ENCODE measurements around the gene IL34. TPM values are rescaled to one million over a fixed set of nuclear protein-coding genes. Genes with fewer than 3 reads are reported as not detected.

The IL34 gene
- total and polyA plus RNA-seq, 2 of the 13 experiments (the other 11 are each of a cell fraction or from before 2014, with no cell fraction given) = 1.2 to 1.3 TPM

DNA sequence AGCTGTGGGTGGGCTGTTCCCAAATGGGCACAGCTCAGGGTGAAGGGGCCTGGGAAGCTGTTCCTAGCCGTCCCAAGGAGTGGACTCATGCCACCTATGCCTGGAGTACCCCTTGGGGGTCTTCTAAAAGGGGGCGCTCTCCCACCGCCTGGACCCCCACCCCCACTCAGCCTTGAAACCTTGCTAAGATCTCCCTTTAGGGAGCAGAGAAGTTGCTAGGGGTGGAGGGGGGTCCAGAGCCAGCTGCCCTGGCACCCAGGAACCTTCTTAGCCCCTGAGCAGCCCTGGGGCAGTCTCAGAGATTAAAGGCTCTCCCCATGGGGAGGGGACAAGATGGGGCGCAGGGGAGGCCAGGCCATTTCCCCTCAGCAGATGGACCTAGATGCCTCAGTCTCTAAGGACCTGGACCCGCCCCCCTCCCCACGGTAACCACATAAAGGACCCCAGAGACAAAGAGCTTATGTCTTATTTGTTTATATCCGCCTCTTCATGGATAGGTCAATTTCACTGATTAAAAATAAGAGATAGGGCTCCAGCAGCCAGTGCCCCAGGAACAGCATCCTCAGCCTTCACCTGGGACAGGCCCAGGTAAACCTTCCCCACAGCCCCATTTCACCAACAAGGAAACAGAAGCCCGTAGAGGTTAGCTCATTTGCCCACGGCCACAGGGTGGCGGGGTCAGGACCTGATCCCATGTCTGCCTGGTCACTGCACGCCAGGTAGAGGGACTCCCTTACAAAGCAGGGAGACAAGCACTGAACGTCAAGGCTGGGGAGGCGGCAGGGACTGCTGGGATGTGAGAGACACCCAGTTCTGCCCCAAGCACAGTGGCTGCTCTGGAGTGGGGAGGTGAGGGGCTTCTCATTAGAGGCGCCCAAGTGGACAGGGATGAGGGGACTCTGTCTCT, 36.1 kb downstream of the IL34 start (continued):
- TF ChIP-seq ZNF484 (CRISPR knock-in tag; IDR thresholded peaks at IDR 0.05; ENCODE audit: borderline replicate concordance, low read depth) (no peak), ZC3H13 (CRISPR knock-in tag; IDR thresholded peaks at IDR 0.05) (no peak), NRL (CRISPR knock-in tag; IDR thresholded peaks at IDR 0.05; ENCODE audit: borderline replicate concordance) (no peak; the same call in 1 of the 2 replicates), ZNF225 (CRISPR knock-in tag; IDR thresholded peaks at IDR 0.05) (no peak), SALL1 (CRISPR knock-in tag; IDR thresholded peaks at IDR 0.05) (no peak), ATF7-NPFF (CRISPR knock-in tag; IDR thresholded peaks at IDR 0.05; ENCODE audit: low read depth) (no peak), SRSF1 (optimal IDR thresholded peaks at IDR 0.05; ENCODE audit: low read depth, low read length) (peak; percentile 47), POLR2G (IDR thresholded peaks at IDR 0.05; ENCODE audit: low read depth, low read length) (peak; percentile 18; the same call in 1 of the 2 replicates), NR2F6 (IDR thresholded peaks at IDR 0.05) (no peak), NR2F6 (CRISPR knock-in tag; IDR thresholded peaks at IDR 0.05) (peak; percentile 51; the same call in 1 of the 2 replicates), ZEB1 (IDR thresholded peaks at IDR 0.05; ENCODE audit: insufficient replicate concordance, low read depth) (peak; percentile 3), SMARCE1 (IDR thresholded peaks at IDR 0.05; ENCODE audit: borderline replicate concordance) (no peak), ELF3 (CRISPR knock-in tag; IDR thresholded peaks at IDR 0.05) (peak; percentile 54; the same call in 1 of the 2 replicates), ZNF33A (CRISPR knock-in tag; IDR thresholded peaks at IDR 0.05; ENCODE audit: borderline replicate concordance) (no peak), JUNB (CRISPR knock-in tag; IDR thresholded peaks at IDR 0.05; ENCODE audit: borderline replicate concordance) (no peak), MIER3 (CRISPR knock-in tag; IDR thresholded peaks at IDR 0.05; ENCODE audit: borderline replicate concordance) (no peak), ZNF557 (CRISPR knock-in tag; IDR thresholded peaks at IDR 0.05) (no peak), FOXP1 (IDR thresholded peaks at IDR 0.05) (no peak), FOXP1 (CRISPR knock-in tag; IDR thresholded peaks at IDR 0.05) (no peak), GATAD1 (CRISPR knock-in tag; IDR thresholded peaks at IDR 0.05) (no peak), TCF7 (IDR thresholded peaks at IDR 0.05; ENCODE audit: low read depth) (no peak), MTA1 (CRISPR knock-in tag; IDR thresholded peaks at IDR 0.05; ENCODE audit: borderline replicate concordance) (peak; percentile 32), KDM1A (CRISPR knock-in tag; IDR thresholded peaks at IDR 0.05) (no peak), RCOR2 (CRISPR knock-in tag; IDR thresholded peaks at IDR 0.05) (no peak)
- TF ChIP-seq, protein P1, sequence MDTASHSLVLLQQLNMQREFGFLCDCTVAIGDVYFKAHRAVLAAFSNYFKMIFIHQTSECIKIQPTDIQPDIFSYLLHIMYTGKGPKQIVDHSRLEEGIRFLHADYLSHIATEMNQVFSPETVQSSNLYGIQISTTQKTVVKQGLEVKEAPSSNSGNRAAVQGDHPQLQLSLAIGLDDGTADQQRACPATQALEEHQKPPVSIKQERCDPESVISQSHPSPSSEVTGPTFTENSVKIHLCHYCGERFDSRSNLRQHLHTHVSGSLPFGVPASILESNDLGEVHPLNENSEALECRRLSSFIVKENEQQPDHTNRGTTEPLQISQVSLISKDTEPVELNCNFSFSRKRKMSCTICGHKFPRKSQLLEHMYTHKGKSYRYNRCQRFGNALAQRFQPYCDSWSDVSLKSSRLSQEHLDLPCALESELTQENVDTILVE (CRISPR knock-in tag; IDR thresholded peaks at IDR 0.05) = no peak
- TF ChIP-seq, protein P2, sequence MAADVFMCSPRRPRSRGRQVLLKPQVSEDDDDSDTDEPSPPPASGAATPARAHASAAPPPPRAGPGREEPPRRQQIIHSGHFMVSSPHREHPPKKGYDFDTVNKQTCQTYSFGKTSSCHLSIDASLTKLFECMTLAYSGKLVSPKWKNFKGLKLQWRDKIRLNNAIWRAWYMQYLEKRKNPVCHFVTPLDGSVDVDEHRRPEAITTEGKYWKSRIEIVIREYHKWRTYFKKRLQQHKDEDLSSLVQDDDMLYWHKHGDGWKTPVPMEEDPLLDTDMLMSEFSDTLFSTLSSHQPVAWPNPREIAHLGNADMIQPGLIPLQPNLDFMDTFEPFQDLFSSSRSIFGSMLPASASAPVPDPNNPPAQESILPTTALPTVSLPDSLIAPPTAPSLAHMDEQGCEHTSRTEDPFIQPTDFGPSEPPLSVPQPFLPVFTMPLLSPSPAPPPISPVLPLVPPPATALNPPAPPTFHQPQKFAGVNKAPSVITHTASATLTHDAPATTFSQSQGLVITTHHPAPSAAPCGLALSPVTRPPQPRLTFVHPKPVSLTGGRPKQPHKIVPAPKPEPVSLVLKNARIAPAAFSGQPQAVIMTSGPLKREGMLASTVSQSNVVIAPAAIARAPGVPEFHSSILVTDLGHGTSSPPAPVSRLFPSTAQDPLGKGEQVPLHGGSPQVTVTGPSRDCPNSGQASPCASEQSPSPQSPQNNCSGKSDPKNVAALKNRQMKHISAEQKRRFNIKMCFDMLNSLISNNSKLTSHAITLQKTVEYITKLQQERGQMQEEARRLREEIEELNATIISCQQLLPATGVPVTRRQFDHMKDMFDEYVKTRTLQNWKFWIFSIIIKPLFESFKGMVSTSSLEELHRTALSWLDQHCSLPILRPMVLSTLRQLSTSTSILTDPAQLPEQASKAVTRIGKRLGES (CRISPR knock-in tag; IDR thresholded peaks at IDR 0.05; ENCODE audit: borderline replicate concordance) = no peak
- TF ChIP-seq, protein P3, sequence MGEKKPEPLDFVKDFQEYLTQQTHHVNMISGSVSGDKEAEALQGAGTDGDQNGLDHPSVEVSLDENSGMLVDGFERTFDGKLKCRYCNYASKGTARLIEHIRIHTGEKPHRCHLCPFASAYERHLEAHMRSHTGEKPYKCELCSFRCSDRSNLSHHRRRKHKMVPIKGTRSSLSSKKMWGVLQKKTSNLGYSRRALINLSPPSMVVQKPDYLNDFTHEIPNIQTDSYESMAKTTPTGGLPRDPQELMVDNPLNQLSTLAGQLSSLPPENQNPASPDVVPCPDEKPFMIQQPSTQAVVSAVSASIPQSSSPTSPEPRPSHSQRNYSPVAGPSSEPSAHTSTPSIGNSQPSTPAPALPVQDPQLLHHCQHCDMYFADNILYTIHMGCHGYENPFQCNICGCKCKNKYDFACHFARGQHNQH (CRISPR knock-in tag; IDR thresholded peaks at IDR 0.05) = no peak; the same call in 1 of the 2 replicates
